K562 (cell line): ENCODE data around the gene EFCAB8. TPM values are rescaled to one million over a fixed set of nuclear protein-coding genes. Genes with fewer than 3 reads are reported as not detected.

Source experiments
- ATAC-seq: fragments of 200-7000 bp; cut with Tn5 transposase; 3 replicates; pipeline ENCODE4 v1.9.1; 2020; ENCODE audit warnings: moderate library complexity
- BruUV-seq: library from RNA; stranded (reverse); fragments of 400-500 nt; replicated peaks from 2 replicates; lab custom pipeline; 2021; lab: Mats Ljungman, UMichigan
- CTCF ChIA-PET: fragments of 300-600 bp; formaldehyde crosslinking; extraction: SDS; loops from one replicate; lab custom pipeline; 2021; ENCODE audit warnings: low intra/inter-chr PET ratio; lab: Yijun Ruan, JAX
- POLR2A ChIA-PET: fragments of 300-600, 350-650 bp; sonication (Branson Sonifier 250); formaldehyde crosslinking; extraction: SDS; loops from one replicate; lab custom pipeline; 2021; ENCODE audit warnings: antibody characterized with exemption, inconsistent platforms; lab: Yijun Ruan, JAX
- DNase-seq, 4 experiments: peaks; one replicate each; pipeline versions ENCODE4 v3.0.0 to v3.0.0-alpha.2; 2011 to 2018; ENCODE audit warnings: low spot score in 3 of 4, mixed read lengths in 3 of 4; ENCODE audit errors: extremely low read depth in 1 of 4
- FAIRE-seq: peaks from 2 replicates; lab custom pipeline; 2011; peaks lifted over from hg19 to GRCh38; lab: Jason Lieb, UNC
- H2AFZ ChIP-seq: 2 replicates; pipeline ENCODE4 v1.6.0; 2011; ENCODE audit warnings: low read depth, low read length, control low read depth, inconsistent platforms
- H3K27ac ChIP-seq: fragments of 200-600 bp; 3 replicates; pipeline ENCODE4 v1.8.0; 2011; ENCODE audit warnings: low read depth, mild to moderate bottlenecking, control low read depth, inconsistent platforms, low read length, moderate library complexity, mixed read lengths; ENCODE audit errors: extremely low read depth
- H3K27me3 ChIP-seq, 2 experiments: fragments of 300-600 bp in 1 of 2; 2 replicates in 1 of 2; 3 replicates in 1 of 2; pipeline versions ENCODE4 v1.6.0 to v1.8.0; 2011; ENCODE audit warnings: inconsistent platforms in 2 of 2, low read length in 2 of 2, mild to moderate bottlenecking in 1 of 2, mixed read lengths in 1 of 2, moderate library complexity in 1 of 2; ENCODE audit not compliant: control insufficient read depth in 2 of 2, insufficient read depth in 2 of 2
- H3K36me3 ChIP-seq: fragments of 300-600 bp; 3 replicates; pipeline ENCODE4 v1.8.0; 2011; ENCODE audit warnings: mild to moderate bottlenecking, low read length, inconsistent platforms; ENCODE audit not compliant: control insufficient read depth, insufficient read depth
- H3K4me1 ChIP-seq, 2 experiments: fragments of 200-600 bp in 1 of 2; replicated peaks in 1 of 2; 2 replicates in 1 of 2; 3 replicates in 1 of 2; pipeline versions ENCODE4 v1.5.1 to v1.8.0; 2011; ENCODE audit warnings: inconsistent platforms in 2 of 2, low read length in 2 of 2, mild to moderate bottlenecking in 1 of 2, mixed read lengths in 1 of 2, moderate library complexity in 1 of 2; ENCODE audit not compliant: control insufficient read depth in 2 of 2, insufficient read depth in 2 of 2
- H3K4me2 ChIP-seq: 2 replicates; pipeline ENCODE4 v1.6.1; 2011; ENCODE audit warnings: low read length, control low read depth, inconsistent platforms, mixed read lengths; ENCODE audit not compliant: insufficient read depth
- H3K4me3 ChIP-seq: fragments of 200-600 bp; sonication (generic), shearing (Covaris generic); 2 replicates; pipeline ENCODE4 v1.5.1; 2016; ENCODE audit warnings: control low read depth, inconsistent platforms
- H3K79me2 ChIP-seq: fragments of 200-600 bp; 3 replicates; pipeline ENCODE4 v1.8.0; 2011; ENCODE audit warnings: low read length, inconsistent platforms; ENCODE audit not compliant: control insufficient read depth, insufficient read depth
- H3K9ac ChIP-seq, 2 experiments: 2 replicates each; pipeline versions ENCODE4 v1.6.0 to v1.6.1; 2011; ENCODE audit warnings: low read depth in 2 of 2, low read length in 2 of 2, control low read depth in 1 of 2, inconsistent platforms in 1 of 2, mild to moderate bottlenecking in 1 of 2, mixed read lengths in 1 of 2; ENCODE audit not compliant: insufficient read depth in 1 of 2
- H3K9me1 ChIP-seq: one replicate; pipeline ENCODE4 v1.6.0; 2011; ENCODE audit warnings: inconsistent platforms, mild to moderate bottlenecking, low read length, moderate library complexity; ENCODE audit not compliant: control insufficient read depth, insufficient read depth
- H3K9me3 ChIP-seq: replicated peaks from 2 replicates; pipeline ENCODE4 v1.5.1; 2011; ENCODE audit warnings: low read depth, low read length, inconsistent platforms; ENCODE audit not compliant: control insufficient read depth, insufficient read depth
- H4K20me1 ChIP-seq: replicated peaks from 2 replicates; pipeline ENCODE4 v1.6.1; 2011; ENCODE audit warnings: low read length, inconsistent platforms, mixed read lengths; ENCODE audit not compliant: control insufficient read depth, insufficient read depth
- ADNP ChIP-seq: fragments of 200-800 bp; sonication (Bioruptor generic); IDR thresholded peaks from 2 replicates; pipeline ENCODE4 v1.6.1; 2016; ENCODE audit warnings: missing genetic modification characterization, missing compliant biosample characterization
- ARID4B ChIP-seq: sonication (generic); formaldehyde crosslinking; IDR thresholded peaks from 2 replicates; pipeline ENCODE4 v1.8.0; 2022; ENCODE audit warnings: mild to moderate bottlenecking, missing genetic modification reagents
- HDAC1 ChIP-seq, 2 experiments: fragments of 450-650 bp; IDR thresholded peaks; 2 replicates each; pipeline ENCODE4 v1.6.1; 2016 to 2017; ENCODE audit warnings: inconsistent platforms in 1 of 2, mild to moderate bottlenecking in 1 of 2, moderate library complexity in 1 of 2
- KDM1A ChIP-seq, 2 experiments: fragments of 450-650 bp; IDR thresholded peaks; 2 replicates each; pipeline ENCODE4 v1.6.1; 2016; ENCODE audit warnings: mild to moderate bottlenecking in 2 of 2
- KHSRP ChIP-seq: fragments of 450-650 bp; IDR thresholded peaks from 2 replicates; pipeline ENCODE4 v1.6.1; 2017
- NFE2L1 ChIP-seq: fragments of 450-650 bp; IDR thresholded peaks from 2 replicates; pipeline ENCODE4 v1.6.1; 2016; ENCODE audit warnings: missing genetic modification characterization, low read depth, mild to moderate bottlenecking, missing compliant biosample characterization, moderate library complexity, borderline replicate concordance
- ZNF584 ChIP-seq: fragments of 200-800 bp; sonication (Bioruptor generic); IDR thresholded peaks from 2 replicates; pipeline ENCODE4 v1.6.1; 2016; ENCODE audit warnings: low read depth, mild to moderate bottlenecking, missing genetic modification characterization, missing compliant biosample characterization
- WGBS: fragments of 100-300 bp; shearing (Covaris generic); methylation state at CpG from one replicate; pipeline ENCODE4 v1.1.6; 2016; ENCODE audit warnings: low coverage, mixed read lengths; ENCODE audit not compliant: insufficient coverage; ENCODE audit errors: missing lambda C conversion rate; 5-methylcytosine and 5-hydroxymethylcytosine counted together
- in situ Hi-C: fragments of 300-500 bp; cut with MboI; formaldehyde crosslinking; loops from 4 replicates; pipeline ENCODE4 v1.15.0; 2018; ENCODE audit warnings: inconsistent platforms, mixed read lengths
- intact Hi-C: fragments of 100-400 bp; cut with micrococcal nuclease; formaldehyde crosslinking; loops from 2 replicates; pipeline ENCODE4 v1.14.2; 2022
- polyA plus RNA-seq, 8 experiments: library from polyadenylated mRNA; depleted of rRNA in 4 of 8; stranded (reverse) in 5 of 8; unstranded in 3 of 8; fragments of >200 nt; fragmentation: Nextera tagmentation in 2 of 8; fragmentation: Illumina TruSeq in 1 of 8; extraction: Ambion mirVana in 2 of 8; extraction: Trizol in 1 of 8; gene quantifications; 2 replicates each; pipeline versions ENCODE4 v1.2.1 to v1.2.3, GENCODE V29; 2011 to 2014; ENCODE audit warnings: inconsistent platforms in 1 of 8, missing spikeins in 1 of 8
- total RNA-seq, 7 experiments: library from RNA; depleted of rRNA in 6 of 7; stranded (reverse); fragments of >200 nt in 6 of 7; fragmentation: Illumina TruSeq in 2 of 7; extraction: Trizol in 2 of 7; gene quantifications; 2 replicates each; pipeline versions ENCODE4 v1.2.1 to v1.2.3, GENCODE V29; 2011 to 2021; ENCODE audit warnings: low replicate concordance in 1 of 7
- TF ChIP-seq, protein P1 (sequence below), 2 experiments: IDR thresholded peaks; 2 replicates each; pipeline ENCODE4 v1.6.1; 2011; ENCODE audit warnings: borderline replicate concordance in 1 of 2, control low read depth in 1 of 2, low read depth in 1 of 2, low read length in 1 of 2, mild to moderate bottlenecking in 1 of 2, mixed read lengths in 1 of 2, moderate library complexity in 1 of 2; ENCODE audit not compliant: insufficient read depth in 1 of 2, insufficient read length in 1 of 2, poor library complexity in 1 of 2, severe bottlenecking in 1 of 2; ENCODE audit errors: extremely low read depth in 1 of 2

Gene EFCAB8
- total and polyA plus RNA-seq, 9 of the 15 experiments (the other 6 are each of a cell fraction or from before 2014, with no cell fraction given), result 0.03 to 0.18 (median 0.11) TPM; not detected in 6

GRCh38 chr20:32822225-32822624 lies 36.5 kb upstream of the EFCAB8 start:
- H3K27me3 ChIP-seq, result no peaks in the 10 kb centered on the region
- in situ Hi-C loops (no loop called here), intact Hi-C loops (no loop called here)
- ATAC-seq (no peak), FAIRE-seq (no peak), DNase-seq (no peak)
- TF ChIP-seq ARID4B (CRISPR knock-in tag) (0 out of 2 replicates have a peak, but pooled peaks have one; percentile 14), KDM1A (IDR thresholded peaks at IDR 0.05) (peak; percentile 53 to 66; a peak in 2 of 4 replicates), ADNP (tag) (no peak), ZNF584 (CRISPR knock-in tag) (no peak), KHSRP (no peak), HDAC1 (IDR thresholded peaks at IDR 0.05) (0 out of 4 replicates have a peak, but pooled peaks of 1 of the 2 experiments have one; percentile 13), NFE2L1 (no peak)
- TF ChIP-seq, protein P1, sequence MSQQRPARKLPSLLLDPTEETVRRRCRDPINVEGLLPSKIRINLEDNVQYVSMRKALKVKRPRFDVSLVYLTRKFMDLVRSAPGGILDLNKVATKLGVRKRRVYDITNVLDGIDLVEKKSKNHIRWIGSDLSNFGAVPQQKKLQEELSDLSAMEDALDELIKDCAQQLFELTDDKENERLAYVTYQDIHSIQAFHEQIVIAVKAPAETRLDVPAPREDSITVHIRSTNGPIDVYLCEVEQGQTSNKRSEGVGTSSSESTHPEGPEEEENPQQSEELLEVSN (IDR thresholded peaks at IDR 0.05; ENCODE audit: borderline replicate concordance in 1 of 2, extremely low read depth in 1 of 2, insufficient read depth in 1 of 2, insufficient read length in 1 of 2, low read depth in 1 of 2, low read length in 1 of 2, poor library complexity in 1 of 2, severe bottlenecking in 1 of 2), result no peak
- no peak overlapping the region for H3K4me3 ChIP-seq
- H3K9me1 ChIP-seq, result peaks cover 4% of the 10 kb centered on the region
- CTCF ChIA-PET, result no interaction called here
- H3K79me2 ChIP-seq, result peaks cover 67% of the 10 kb centered on the region
- H3K4me1 ChIP-seq, result peaks cover 26 to 29% of the 10 kb centered on the region in 2 experiments
- H2AFZ ChIP-seq, result no peak overlapping the region
- peaks cover 43% of the 10 kb centered on the region for H3K36me3 ChIP-seq
- peaks cover 39% of the 10 kb centered on the region for H4K20me1 ChIP-seq
- BruUV-seq, result no TSS peak
- POLR2A ChIA-PET, result interaction anchor here (1.2 to 4.0 kb wide), 8 partner anchors 8 to 91 kb away, joined by 3 to 38 read pairs (median 4); partner anchors contain the start of gene EFCAB8
- 70% methylated on average over 5 of the region's 5 CpGs for WGBS
- H3K4me2 ChIP-seq, result peak overlapping the region; percentile 96; the same call in 1 of the 2 replicates
- H3K27ac ChIP-seq, result no peak overlapping the region
- H3K9me3 ChIP-seq, result no peaks in the 10 kb centered on the region
- H3K9ac ChIP-seq, result peak overlapping the region in 1 of 2 experiments; percentile 91; a peak in 1 of 4 replicates
